ENCODE data around the gene WSCD2.

Gene WSCD2

GRCh38 chr12:108175310-108175709 is 46.2 kb downstream of the WSCD2 start:
- no peak overlapping the region for H3K4me3 ChIP-seq (replicated peaks; ENCODE audit: insufficient read depth, low read length)
- TF ChIP-seq REST (IDR thresholded peaks at IDR 0.05; ENCODE audit: insufficient replicate concordance, low read depth) (no peak), GABPA (IDR thresholded peaks at IDR 0.05; ENCODE audit: low read depth) (no peak), CTCF (IDR thresholded peaks at IDR 0.05; ENCODE audit: insufficient read depth, low read length) (no peak), POLR2AphosphoS5 (IDR thresholded peaks at IDR 0.05; ENCODE audit: low read depth) (no peak), SPI1 (IDR thresholded peaks at IDR 0.05; ENCODE audit: borderline replicate concordance, low read depth) (no peak)
- H3K27me3 ChIP-seq (ENCODE audit: insufficient read depth, poor library complexity, severe bottlenecking) = peaks cover 2% of the 10 kb centered on the region
- no peak overlapping the region for H3K27ac ChIP-seq (replicated peaks)
- DNase-seq (ENCODE audit: low read depth in 1 of 2, low spot score in 1 of 2) = no peak

GRCh38 chr12:108176292-108176691 is 47.2 kb downstream of the WSCD2 start:
- no peak overlapping the region for H3K4me3 ChIP-seq (replicated peaks; ENCODE audit: insufficient read depth, low read length)
- H3K27ac ChIP-seq (replicated peaks) = no peak overlapping the region
- no peaks in the 10 kb centered on the region for H3K27me3 ChIP-seq (ENCODE audit: insufficient read depth, poor library complexity, severe bottlenecking)
- TF ChIP-seq SPI1 (IDR thresholded peaks at IDR 0.05; ENCODE audit: borderline replicate concordance, low read depth) = no peak
- TF ChIP-seq GABPA (IDR thresholded peaks at IDR 0.05; ENCODE audit: low read depth) = no peak
- no peak for TF ChIP-seq REST (IDR thresholded peaks at IDR 0.05; ENCODE audit: insufficient replicate concordance, low read depth)
- no peak for TF ChIP-seq POLR2AphosphoS5 (IDR thresholded peaks at IDR 0.05; ENCODE audit: low read depth)
- TF ChIP-seq CTCF (IDR thresholded peaks at IDR 0.05; ENCODE audit: insufficient read depth, low read length) = no peak
- no peak for DNase-seq (ENCODE audit: low read depth in 1 of 2, low spot score in 1 of 2)

GRCh38 chr12:108177131-108177530 is 48.0 kb downstream of the WSCD2 start:
- DNase-seq (ENCODE audit: low read depth in 1 of 2, low spot score in 1 of 2) = no peak
- Histone ChIP-seq H3K27me3 (ENCODE audit: insufficient read depth, poor library complexity, severe bottlenecking) (no peaks in the 10 kb centered on the region), H3K27ac (replicated peaks) (no peak overlapping the region), H3K4me3 (replicated peaks; ENCODE audit: insufficient read depth, low read length) (no peak overlapping the region)
- no peak for TF ChIP-seq CTCF (IDR thresholded peaks at IDR 0.05; ENCODE audit: insufficient read depth, low read length)
- no peak for TF ChIP-seq SPI1 (IDR thresholded peaks at IDR 0.05; ENCODE audit: borderline replicate concordance, low read depth)
- no peak for TF ChIP-seq GABPA (IDR thresholded peaks at IDR 0.05; ENCODE audit: low read depth)
- no peak for TF ChIP-seq POLR2AphosphoS5 (IDR thresholded peaks at IDR 0.05; ENCODE audit: low read depth)
- no peak for TF ChIP-seq REST (IDR thresholded peaks at IDR 0.05; ENCODE audit: insufficient replicate concordance, low read depth)

Data from HL-60 (cell line).